Tibial artery (tissue), 4 donors: Measurements from ENCODE around the gene BTBD9.

Experiments
- DNase-seq, 2 donors: peaks; one replicate each; pipeline ENCODE4 v3.0.0-alpha.2; 2019
- H3K27ac ChIP-seq, 2 donors: fragments of 200-600 bp; sonication (generic) in 1 of 2; 1 replicate in 1 of 2; 2 replicates in 1 of 2; pipeline ENCODE4 v1.5.1; 2018 to 2019; ENCODE audit warnings: mild to moderate bottlenecking in 1 of 2
- H3K27me3 ChIP-seq, 2 donors: fragments of 200-600 bp; sonication (generic) in 1 of 2; one replicate each; pipeline versions ENCODE4 v1.5.1 to v1.6.0; 2016 to 2019
- H3K36me3 ChIP-seq, 3 donors: fragments of 200-600 bp; sonication (generic) in 2 of 3; one replicate each; pipeline ENCODE4 v1.5.1; 2016 to 2019; ENCODE audit warnings: mild to moderate bottlenecking in 2 of 3
- H3K4me1 ChIP-seq, 4 donors: fragments of 200-600 bp; sonication (generic) in 2 of 4; 1 replicate in 3 of 4; 2 replicates in 1 of 4; pipeline ENCODE4 v1.5.1; 2016 to 2019
- H3K4me3 ChIP-seq, 2 donors: fragments of 200-600 bp; sonication (generic) in 1 of 2; 1 replicate in 1 of 2; 2 replicates in 1 of 2; pipeline ENCODE4 v1.5.1; 2018 to 2019; ENCODE audit warnings: mild to moderate bottlenecking in 2 of 2
- H3K9me3 ChIP-seq, 3 donors: fragments of 200-600 bp; sonication (generic) in 1 of 3; one replicate each; pipeline ENCODE4 v1.5.1; 2016 to 2019
- intact Hi-C: fragments of 100-400 bp; cut with DNase I; formaldehyde crosslinking; loops from one replicate; pipeline ENCODE4 v1.15.0; 2023; ENCODE audit warnings: low total_unique reads
- TF ChIP-seq, protein P1 (sequence below), 2 experiments: fragments of 200-600 bp in 1 of 2; fragments of 450-650 bp in 1 of 2; IDR thresholded peaks; one replicate each; pipeline ENCODE4 v1.5.1; 2017 to 2019; ENCODE audit warnings: antibody characterized with exemption in 2 of 2, mild to moderate bottlenecking in 1 of 2, moderate library complexity in 1 of 2

Gene BTBD9

DNA sequence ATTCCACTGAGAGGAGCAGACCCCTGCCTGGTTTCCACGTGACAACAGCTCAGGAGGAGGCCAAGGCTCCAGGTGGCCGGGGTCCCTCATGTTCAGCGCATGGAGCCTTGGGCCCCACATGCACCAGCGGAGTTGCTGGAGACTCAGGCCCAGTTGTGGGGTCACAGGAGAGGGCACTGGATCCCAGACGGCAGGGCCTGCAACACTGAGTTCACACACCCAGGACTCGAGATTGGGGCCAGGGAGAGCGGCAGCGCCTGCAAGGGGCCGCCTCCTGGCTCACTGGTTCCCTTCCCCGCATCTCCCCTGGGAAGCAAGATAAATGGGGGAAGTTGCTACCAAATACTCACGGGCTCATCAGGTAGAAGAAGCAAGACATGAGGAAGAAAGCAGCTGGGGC lies 472.1 kb downstream of the BTBD9 start:
- Histone ChIP-seq H3K27me3 (no peaks in the 10 kb centered on the region), H3K4me1 (no peaks in the 10 kb centered on the region), H3K4me3 (no peak overlapping the region), H3K36me3 (peaks cover 0 to 1% (median 0%) of the 10 kb centered on the region in 3 donors), H3K9me3 (no peaks in the 10 kb centered on the region), H3K27ac (no peak overlapping the region)
- intact Hi-C loops: no loop called here
- TF ChIP-seq, protein P1, sequence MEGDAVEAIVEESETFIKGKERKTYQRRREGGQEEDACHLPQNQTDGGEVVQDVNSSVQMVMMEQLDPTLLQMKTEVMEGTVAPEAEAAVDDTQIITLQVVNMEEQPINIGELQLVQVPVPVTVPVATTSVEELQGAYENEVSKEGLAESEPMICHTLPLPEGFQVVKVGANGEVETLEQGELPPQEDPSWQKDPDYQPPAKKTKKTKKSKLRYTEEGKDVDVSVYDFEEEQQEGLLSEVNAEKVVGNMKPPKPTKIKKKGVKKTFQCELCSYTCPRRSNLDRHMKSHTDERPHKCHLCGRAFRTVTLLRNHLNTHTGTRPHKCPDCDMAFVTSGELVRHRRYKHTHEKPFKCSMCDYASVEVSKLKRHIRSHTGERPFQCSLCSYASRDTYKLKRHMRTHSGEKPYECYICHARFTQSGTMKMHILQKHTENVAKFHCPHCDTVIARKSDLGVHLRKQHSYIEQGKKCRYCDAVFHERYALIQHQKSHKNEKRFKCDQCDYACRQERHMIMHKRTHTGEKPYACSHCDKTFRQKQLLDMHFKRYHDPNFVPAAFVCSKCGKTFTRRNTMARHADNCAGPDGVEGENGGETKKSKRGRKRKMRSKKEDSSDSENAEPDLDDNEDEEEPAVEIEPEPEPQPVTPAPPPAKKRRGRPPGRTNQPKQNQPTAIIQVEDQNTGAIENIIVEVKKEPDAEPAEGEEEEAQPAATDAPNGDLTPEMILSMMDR (IDR thresholded peaks at IDR 0.05): no peak
- DNase-seq: no peak

DNA sequence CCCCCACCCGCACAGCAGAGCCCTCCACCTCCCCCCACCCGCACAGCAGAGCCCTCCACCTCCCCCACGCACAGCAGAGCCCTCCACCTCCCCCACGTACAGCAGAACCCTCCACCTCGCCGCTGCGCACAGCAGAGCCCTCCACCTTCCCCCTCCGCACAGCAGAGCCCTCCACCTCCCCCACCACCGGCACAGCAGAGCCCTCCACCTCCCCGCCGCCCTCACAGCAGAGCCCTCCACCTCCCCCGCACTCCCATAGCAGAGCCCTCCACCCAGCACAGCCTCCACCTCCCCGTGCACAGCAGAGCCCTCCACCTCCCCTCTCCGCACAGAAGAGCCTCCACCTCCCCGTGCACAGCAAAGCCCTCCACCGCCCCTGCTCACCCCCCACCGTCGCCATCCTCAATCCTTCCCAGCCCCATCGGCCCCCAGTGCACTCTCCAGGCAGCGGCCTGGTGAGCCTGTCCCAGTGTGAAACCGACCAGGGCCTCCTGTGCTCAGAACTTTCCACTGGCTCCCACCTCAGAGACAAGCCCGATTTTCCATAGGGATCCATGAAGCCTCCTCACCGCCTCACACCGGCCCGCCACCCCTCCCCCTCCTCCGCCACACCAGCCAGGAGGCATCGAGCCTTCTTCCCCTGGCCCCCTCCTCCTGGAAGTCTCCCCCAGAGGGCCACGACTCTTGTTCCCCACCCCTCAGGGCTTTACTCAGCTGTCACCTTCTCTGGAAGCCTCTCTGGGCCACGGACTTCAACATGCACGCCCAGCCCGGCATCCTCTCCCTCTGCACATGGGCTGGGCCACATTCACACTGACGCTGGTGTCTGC lies 473.1 kb downstream of the BTBD9 start:
- Histone ChIP-seq H3K27me3 (no peaks in the 10 kb centered on the region), H3K4me1 (no peaks in the 10 kb centered on the region), H3K36me3 (no peaks in the 10 kb centered on the region), H3K4me3 (no peak overlapping the region), H3K27ac (no peak overlapping the region), H3K9me3 (no peaks in the 10 kb centered on the region)
- TF ChIP-seq, protein P1 (IDR thresholded peaks at IDR 0.05): no peak
- no peak for DNase-seq
- intact Hi-C loops: no loop called here

DNA sequence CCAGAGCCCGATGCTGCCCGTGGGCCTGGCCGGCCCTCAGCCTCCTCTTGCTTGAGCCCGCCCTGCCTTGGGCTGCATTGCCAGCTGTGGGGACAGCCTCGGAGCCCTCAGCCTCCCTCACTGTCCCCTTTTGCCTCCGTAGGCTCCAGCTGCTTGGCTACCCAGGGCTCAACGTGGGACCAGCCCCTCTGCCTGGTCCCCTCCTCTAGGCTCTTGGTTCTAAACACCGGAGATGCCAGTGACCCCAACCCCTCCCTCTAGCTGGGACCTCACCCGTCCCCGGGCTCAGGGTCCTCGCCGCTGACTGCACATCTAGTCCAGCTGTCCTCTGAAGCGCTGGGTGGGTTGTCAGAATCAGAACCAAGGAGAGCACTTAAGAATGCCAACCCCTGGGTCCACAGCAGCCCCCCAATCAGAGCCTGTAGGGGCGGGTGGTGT lies 475.0 kb downstream of the BTBD9 start:
- TF ChIP-seq, protein P1 (IDR thresholded peaks at IDR 0.05): no peak
- Histone ChIP-seq H3K27ac (no peak overlapping the region), H3K9me3 (no peaks in the 10 kb centered on the region), H3K4me3 (no peak overlapping the region), H3K27me3 (no peaks in the 10 kb centered on the region), H3K4me1 (no peaks in the 10 kb centered on the region), H3K36me3 (peaks cover 0 to 8% (median 0%) of the 10 kb centered on the region in 3 donors)
- intact Hi-C loops: no loop called here
- DNase-seq: no peak

DNA sequence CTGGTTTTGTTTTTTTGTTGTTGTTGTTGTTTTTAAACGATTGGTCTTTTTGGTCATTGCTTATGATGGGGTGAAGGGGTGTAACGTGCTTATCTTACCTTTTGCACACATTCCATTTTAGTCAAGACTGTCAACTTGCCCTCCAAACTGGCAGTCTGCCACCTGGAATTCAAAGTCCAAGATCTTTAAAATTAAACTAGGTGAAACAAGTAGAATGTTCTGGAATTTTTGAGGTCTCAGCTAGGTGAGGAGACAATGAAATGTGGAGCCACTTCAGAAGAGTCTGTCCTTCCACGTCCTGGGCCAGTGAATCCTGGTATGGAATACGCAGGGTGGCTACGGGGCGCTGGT lies 475.6 kb downstream of the BTBD9 start:
- Histone ChIP-seq H3K9me3 (no peaks in the 10 kb centered on the region), H3K4me1 (no peaks in the 10 kb centered on the region), H3K36me3 (peaks cover 0 to 8% (median 0%) of the 10 kb centered on the region in 3 donors), H3K4me3 (no peak overlapping the region), H3K27me3 (no peaks in the 10 kb centered on the region), H3K27ac (no peak overlapping the region)
- TF ChIP-seq, protein P1 (IDR thresholded peaks at IDR 0.05): no peak
- intact Hi-C loops: no loop called here
- DNase-seq: no peak

DNA sequence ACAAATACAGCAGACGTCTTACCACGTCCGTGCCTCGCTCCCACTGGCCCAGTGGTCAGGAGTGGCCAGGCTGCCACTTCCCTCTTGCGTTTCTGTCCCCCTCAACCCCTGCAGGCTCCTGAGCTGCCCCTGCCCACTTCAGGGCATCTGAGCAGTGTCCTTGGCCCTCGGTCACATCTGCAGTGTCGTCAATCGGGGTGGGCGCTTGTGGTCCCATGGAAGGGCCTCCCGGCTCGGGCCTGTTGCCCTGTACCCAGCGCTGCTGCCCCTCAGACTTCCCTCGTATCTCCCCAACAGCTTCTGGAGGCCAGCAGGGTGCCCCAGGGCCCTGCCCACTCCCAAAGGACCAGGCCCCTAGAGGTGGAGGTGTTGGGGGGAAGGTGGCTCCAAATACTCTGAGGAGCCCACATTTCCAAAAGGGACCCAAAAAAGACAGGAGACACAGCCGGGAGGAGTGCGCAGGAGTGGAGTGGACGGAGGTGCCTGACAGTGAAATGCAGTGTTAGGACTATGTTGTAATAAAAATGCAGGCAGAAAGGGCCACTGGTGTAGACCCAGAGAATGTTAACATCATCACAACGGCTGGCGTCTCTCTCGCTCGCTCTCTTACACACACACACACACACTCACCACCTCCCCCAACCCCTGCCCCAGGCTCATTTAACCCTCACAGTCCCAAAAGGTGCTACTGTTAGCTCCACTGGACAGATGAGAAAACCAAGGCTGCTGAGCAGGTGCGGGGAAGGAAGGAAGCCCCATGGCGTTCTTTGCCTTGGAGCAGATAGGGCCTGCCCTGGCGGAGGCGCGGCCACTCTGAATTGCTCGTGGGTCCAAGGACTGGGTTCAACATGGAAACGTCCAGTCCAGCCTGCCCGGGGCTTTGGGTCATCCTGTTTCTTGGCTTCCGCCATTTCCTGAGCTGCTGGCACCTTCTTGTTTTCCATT lies 476.3 kb downstream of the BTBD9 start:
- Histone ChIP-seq H3K27me3 (no peaks in the 10 kb centered on the region), H3K36me3 (peaks cover 0 to 8% (median 0%) of the 10 kb centered on the region in 3 donors), H3K27ac (no peak overlapping the region), H3K4me1 (no peaks in the 10 kb centered on the region), H3K9me3 (no peaks in the 10 kb centered on the region), H3K4me3 (no peak overlapping the region)
- no peak for DNase-seq
- intact Hi-C loops: no loop called here
- TF ChIP-seq, protein P1 (IDR thresholded peaks at IDR 0.05): no peak
